Vagina (tissue), 2 donors: ENCODE measurements around the gene KCTD11.

ENCODE experiments used
- POLR2A ChIP-seq, 2 donors: fragments of 450-650 bp; IDR thresholded peaks; one replicate each; pipeline ENCODE4 v1.6.1; 2017; ENCODE audit warnings: antibody characterized with exemption in 2 of 2, mild to moderate bottlenecking in 2 of 2, moderate library complexity in 2 of 2
- POLR2AphosphoS5 ChIP-seq, 2 donors: sonication (generic); formaldehyde crosslinking; IDR thresholded peaks; one replicate each; pipeline ENCODE4 v1.9.0; 2017; ENCODE audit warnings: antibody characterized with exemption in 2 of 2, mild to moderate bottlenecking in 2 of 2, low read depth in 1 of 2; ENCODE audit not compliant: insufficient read depth in 1 of 2
- TF ChIP-seq, protein P1 (sequence below), 3 experiments: fragments of 450-650 bp in 2 of 3; fragments of 200-600 bp in 1 of 3; sonication (generic) in 1 of 3; IDR thresholded peaks; one replicate each; pipeline ENCODE4 v1.5.1; 2017 to 2019; ENCODE audit warnings: antibody characterized with exemption in 3 of 3, mild to moderate bottlenecking in 2 of 3, moderate library complexity in 2 of 3

DNA sequence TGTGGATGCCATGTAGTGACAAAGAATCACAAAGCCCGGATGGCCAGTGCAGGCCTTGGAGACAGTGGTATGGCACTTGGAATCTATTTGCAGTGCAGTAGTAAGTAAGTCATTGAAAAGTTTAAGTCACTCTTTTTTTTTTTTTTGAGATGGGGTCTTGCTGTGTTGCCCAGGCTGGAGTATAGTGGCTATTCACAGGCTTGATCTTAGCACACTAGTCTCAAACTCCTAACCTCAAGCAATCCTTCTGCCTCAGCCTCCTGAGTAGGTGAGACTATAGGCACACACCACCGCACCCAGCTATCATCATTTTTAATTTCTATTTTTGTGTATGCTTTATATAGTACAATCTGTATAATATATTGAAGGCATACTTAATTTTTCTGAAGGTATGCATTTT lies 46.6 kb downstream of the KCTD11 start:
- TF ChIP-seq, protein P1, sequence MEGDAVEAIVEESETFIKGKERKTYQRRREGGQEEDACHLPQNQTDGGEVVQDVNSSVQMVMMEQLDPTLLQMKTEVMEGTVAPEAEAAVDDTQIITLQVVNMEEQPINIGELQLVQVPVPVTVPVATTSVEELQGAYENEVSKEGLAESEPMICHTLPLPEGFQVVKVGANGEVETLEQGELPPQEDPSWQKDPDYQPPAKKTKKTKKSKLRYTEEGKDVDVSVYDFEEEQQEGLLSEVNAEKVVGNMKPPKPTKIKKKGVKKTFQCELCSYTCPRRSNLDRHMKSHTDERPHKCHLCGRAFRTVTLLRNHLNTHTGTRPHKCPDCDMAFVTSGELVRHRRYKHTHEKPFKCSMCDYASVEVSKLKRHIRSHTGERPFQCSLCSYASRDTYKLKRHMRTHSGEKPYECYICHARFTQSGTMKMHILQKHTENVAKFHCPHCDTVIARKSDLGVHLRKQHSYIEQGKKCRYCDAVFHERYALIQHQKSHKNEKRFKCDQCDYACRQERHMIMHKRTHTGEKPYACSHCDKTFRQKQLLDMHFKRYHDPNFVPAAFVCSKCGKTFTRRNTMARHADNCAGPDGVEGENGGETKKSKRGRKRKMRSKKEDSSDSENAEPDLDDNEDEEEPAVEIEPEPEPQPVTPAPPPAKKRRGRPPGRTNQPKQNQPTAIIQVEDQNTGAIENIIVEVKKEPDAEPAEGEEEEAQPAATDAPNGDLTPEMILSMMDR (IDR thresholded peaks at IDR 0.05): no peak
- TF ChIP-seq POLR2AphosphoS5 (IDR thresholded peaks at IDR 0.05; ENCODE audit: insufficient read depth in 1 of 2, low read depth in 1 of 2): no peak
- TF ChIP-seq POLR2A (IDR thresholded peaks at IDR 0.05): no peak
